OCI-M1 (cell line): ENCODE data around the gene FAM200B.

Experiments used
- DNase-seq: peaks from one replicate; lab custom pipeline; 2025; lab: John Stamatoyannopoulos, UW

Gene FAM200B

DNA sequence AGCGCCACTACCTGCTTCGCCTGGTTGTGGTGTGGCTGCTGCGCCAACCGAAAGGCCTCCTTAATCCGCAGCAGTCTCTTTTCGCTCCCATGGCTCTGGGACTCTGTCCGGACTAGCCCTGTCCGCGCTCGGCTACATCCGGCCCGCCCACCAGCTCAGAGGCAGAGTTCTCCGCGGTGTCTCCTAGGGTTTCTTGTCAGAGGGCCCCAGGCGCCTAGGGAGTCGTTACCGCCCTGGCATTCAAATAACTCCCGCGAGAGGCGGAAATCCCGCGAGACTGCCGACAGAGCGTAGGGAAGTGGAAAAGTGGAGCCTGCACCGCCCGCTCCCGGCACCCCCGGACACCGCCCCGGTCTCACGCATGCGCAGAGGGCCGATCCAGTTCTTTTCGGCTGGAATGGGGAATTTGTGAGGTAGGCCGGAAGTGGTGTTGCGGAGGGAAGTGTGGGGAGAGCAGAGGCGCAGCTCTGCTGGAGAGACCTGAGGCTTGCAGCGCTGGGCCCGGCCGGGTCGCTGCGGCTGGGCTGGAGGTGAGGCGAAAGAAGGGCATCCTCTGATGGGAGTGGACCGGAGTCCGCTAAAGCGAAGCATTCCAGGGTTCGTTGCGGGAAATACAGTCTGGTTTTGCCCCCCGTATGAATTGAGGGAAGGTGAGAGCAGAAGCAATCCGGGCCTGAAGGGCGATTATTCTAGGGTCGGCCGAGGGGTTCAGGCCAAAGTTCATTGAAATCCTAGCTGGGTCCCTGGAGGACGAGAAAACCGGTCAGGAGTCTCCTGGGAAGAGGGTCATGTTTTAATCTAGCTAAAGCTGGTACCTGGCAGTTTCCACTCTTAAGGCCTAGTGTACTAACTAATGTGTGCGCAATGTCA is at the start of gene FAM200B:
FAM200B (plus strand) TSS at position 456 of the 870 bp plus-strand sequence. CDS start 5,151 bp downstream, outside the sequence.
- peak; percentile 99 for DNase-seq

DNA sequence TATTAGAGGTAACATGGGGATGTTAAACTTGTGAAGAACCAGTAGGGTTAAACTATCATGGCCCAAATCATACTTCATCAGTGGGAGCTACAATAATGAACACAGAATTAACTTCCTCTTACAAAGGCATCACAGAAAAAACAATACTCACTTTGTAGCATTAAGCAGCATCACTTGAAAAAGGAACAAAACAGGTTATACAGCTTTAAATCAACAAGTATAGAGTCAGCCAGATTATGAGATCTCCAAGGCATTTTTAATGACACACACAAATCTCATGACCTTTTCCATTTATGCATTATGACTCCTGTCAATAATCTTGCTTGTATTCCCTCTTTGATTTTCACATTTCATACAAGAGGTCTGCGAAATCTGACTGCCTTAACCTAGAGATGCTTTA is 44.8 kb upstream of the FAM200B start:
- no peak for DNase-seq

DNA sequence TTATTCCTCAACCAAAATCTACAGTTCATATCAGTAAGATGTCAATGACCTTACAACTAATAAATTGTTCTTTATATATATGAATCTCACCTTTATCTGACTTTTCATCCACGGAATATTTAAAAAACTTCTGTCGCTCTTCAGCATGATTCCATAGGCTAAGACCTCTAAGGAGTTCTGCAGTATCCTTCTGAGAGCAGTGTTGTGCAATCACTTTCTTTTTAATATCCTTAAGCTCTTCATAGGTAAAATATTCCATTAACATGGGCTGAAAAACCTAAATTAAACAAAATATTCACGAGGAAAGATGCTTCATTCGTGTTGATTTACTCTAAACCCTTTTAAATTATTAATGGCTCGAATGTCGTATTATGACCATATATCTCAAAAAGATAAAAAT is 43.2 kb upstream of the FAM200B start:
- no peak for DNase-seq

DNA sequence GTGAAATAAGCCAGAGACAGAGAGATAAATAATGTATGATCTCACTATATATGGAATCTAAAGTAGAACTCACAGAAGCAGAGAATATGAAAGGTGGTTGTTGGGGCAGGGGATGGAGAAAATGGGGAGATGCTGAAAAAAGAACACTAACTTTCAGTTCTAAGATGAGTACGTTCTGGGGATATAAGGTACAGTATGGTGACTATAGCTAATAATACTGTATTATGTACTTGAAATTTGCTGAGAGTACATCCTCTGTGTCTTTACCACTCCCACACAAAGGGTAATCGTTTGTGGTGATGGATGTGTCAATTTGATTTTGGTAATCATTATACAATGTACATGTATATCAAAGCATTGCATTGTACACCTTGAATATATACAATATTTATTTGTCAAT is 33.0 kb upstream of the FAM200B start:
- DNase-seq = no peak

DNA sequence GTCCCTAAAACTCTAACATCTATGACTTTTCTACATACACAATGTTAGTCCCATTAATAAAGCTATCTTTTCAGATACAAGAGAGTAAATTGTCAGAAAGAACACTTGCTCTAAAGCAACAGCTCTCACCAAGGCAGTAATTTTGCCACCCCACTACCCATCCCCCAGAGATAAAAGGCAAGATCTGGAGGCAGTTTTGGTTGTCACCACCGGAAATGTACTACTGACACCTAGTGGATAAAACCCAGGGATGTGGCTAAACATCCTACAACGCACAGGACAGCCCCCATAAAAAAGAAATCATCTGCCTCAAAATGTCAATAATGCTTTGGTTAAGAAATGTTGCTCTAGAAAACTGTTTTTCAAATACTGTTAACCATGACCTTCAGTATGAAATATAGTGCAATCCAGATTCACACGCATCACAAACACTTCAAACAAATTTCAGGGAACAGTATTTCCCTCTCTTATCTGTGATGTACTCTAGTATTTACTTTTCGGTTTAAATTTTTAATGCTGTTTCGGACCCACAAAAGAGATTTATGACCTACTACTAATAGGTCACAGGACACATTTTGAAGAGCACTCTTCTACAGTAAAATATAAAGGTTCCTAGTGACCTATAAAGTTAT is 31.6 kb upstream of the FAM200B start:
- peak; percentile 90 for DNase-seq

DNA sequence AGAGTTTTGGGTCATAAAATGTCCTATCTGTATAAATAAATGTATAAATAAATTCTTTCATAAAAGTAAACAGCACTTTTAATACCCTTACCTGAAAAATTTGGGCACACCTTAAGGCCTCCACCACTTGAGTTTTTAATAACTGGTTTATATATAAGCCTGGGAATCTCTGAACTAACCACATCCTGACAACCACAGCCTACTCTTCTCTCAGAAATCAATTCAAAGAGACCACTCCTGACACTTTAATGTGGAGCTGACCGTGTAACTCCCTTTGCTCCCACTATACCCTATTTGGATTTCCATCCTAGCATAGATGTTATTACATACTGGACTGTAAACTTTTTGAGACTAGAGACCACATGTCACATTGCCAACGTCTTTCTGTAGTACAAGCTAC is 30.0 kb upstream of the FAM200B start:
- peak; percentile 38 for DNase-seq

DNA sequence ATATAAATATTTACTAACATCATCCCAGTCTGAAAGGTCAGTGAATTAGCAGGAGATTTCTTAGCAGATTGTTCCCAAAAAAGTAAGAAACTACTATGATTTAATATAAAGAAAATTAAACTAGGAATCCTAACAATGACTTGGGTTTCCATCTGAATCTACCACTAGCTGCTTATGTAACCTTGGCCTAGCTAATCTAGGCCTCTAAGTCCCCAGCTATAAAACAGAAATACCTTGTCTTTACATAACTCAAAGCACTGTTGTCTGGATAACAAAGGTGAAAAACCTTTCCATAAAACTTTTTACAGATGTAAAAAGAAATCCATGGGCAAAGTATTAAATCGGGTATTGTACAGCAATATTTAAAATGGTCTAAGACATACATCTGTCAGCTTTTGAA is 29.4 kb upstream of the FAM200B start:
- no peak for DNase-seq

DNA sequence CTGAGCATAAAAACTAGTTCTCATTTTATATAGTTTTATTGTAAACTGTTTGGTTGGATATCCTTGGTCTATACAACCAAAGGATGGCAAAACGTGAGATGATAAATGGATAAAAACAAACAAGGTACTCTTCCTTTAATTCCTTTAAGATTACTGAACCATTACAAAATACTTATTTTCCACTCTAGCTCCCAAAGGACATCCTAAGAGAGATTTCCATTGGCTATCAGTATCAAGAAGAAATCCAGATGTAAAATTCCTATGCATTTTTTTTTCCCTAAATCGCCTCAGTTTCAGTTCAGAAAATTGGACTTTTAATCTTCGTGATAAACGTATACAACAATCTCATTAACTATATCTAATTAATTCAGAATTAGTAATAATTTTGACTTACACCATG is 28.8 kb upstream of the FAM200B start:
- no peak for DNase-seq

DNA sequence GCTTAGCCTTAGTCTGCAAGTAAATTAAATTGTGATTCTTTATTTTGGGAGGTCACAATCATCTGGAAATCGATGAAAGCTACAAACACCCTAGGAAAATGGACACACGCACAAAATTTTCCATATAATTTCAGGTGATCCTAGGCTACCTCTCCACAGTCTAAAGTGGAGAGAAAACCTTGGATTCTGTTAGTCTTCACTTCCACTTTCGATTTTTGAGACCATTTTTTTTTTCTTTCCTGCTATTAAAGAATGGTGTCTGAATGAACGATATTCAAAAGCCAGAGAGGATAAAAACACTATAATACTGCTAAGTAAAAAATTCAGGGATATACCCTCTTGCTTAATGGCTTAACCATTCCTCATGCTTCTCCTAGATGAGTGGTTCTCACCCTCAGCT is 28.2 kb upstream of the FAM200B start:
- DNase-seq = peak; percentile 69

DNA sequence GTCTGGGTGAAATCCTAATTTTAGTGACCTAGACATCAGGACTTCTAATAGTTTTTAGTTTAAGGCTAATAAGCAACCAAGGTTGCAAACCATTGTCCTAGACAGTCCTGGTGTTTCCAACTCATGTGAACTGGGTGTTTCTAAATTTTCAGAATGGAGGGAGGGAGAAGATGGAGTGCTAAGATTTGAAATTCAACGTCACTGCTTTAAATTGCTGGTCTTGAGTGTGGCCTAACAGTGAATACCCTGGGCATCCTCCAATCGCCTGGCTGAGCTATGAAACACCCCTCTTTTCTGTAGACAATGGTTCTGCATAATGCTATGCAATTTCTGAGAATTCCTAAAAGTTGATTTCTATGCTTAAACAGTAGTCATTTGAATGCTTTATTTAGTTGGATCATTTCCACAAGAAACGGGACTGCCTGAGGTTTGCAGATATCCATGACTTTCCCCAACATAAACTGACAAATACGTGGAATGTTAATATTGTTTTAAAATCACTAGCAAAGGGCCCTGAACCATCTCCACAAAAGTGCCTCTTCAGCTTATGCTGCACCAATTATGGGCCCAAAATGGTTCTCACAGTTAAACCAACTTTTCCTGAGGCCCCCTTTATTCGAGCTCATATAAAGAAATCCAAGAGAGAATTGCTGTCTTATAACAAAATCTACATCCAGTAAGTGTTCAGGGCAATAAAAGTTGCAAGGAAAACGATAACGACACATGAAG is 27.6 kb upstream of the FAM200B start:
- peak; percentile 89 for DNase-seq

DNA sequence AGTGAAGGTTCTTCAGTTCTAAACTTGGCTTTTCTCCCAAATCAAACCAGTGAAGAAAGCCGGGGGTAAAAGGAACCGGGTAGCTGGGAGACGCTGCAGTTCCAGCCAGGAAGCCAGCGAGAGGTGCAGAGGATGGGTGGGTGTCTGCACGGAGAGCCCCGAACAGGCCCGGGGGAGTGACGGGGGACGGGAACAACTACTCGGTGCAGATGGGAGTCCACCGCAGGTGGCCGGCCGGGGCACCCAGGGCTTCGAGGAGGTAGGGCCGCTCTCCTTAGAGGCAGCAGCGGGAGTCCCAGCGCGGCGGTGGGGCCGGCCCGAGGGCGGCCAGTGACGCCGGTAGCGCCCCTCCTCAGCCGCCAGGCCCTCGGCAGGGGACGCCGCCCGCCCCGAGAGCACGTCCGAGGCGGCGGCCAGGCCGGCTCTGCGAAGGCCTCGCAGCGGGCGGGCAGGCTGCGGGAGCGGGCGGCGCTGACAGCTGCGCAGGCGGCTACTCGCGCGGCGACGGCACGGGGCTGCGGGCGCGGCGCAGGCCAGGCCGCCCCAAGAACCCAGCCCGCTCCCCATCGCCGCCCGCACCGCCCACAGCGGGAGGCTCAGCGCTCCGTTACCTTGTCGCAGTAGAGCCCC is 26.9 kb upstream of the FAM200B start:
- peak; percentile 65 for DNase-seq

DNA sequence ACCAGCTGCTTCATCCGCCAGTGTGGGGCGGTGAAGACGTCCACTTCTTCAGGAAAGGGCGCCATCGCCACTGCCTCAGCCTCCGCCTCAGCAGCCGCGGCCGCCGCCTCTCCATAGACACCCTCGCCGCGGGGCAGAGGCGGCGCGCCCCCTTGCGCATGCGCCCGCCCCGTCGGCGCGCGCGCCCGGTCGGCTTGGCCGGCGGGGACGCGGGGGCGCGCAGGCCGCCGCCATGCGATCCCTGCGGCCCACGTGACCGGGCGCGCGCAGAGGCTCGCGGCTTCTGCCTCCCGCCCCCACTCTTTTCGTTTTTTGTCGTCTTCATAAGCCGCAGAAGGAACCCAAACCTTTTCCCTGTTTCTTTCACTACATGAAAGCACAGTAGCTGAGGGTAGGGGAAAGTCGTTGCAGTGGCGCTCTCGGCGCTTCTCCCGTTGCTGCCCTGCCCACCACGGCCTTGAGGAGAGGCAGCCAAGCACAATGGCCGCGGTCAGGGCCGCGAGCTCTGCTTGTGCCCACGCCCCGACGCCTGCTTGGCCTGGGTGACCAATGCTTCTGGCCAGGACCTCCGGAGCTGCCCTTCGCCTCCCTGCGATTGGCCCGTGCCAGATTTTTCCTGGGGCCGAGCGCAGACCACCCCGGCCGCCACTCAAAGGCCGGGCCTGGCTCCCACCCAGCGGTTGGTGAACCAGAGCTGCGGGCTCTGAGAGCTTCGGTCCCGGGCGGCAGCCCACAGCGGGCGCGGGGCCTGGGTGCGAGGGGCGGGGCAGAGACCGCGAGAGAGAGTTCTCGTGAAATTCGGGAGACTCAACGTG is 26.2 kb upstream of the FAM200B start, which contains the start of gene FBXL5:
FBXL5 (minus strand) TSS at position 135 of the 815 bp plus-strand sequence; CDS start at position 65, 70 bp downstream.
- peak; percentile 91 for DNase-seq

DNA sequence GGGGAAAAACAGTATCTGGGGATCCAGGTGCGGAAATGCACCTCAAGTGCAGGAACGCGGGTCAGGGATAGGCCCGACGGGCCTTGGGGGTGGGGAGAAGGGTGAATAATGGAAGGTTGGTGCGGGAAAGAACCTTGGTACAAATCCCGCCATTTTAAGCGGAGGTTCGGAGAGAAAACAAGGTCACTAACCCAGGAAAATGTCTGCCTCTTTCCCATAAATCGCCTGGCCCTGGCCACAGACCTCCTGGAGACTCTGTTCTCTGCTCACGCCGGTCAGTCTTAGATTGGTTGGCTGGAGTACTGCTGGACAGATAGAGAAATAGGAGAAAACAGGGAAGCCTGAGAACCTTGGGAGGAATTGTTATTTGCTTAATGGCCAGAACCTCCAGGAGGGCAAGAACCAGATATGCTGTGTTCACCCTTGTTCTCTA is 25.6 kb upstream of the FAM200B start:
- peak; percentile 29 for DNase-seq

DNA sequence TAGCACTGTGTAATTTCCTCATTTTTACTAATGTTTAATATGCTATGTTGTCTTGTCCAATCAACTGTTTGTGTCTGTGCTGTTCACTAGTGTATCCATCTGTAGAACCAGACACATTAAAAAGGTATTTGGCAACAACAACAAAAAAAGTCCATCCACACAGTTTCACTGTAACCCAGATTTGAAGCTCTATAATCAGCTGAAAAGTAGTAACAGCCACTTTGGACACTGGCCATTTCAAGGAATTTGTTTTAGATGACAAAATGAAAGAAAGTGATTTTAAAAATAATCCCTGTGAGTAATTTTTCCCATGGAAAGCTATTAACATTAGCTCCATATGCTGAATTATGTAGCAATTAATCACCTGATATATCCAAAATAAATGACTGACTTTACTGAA is 24.3 kb upstream of the FAM200B start:
- DNase-seq = no peak

DNA sequence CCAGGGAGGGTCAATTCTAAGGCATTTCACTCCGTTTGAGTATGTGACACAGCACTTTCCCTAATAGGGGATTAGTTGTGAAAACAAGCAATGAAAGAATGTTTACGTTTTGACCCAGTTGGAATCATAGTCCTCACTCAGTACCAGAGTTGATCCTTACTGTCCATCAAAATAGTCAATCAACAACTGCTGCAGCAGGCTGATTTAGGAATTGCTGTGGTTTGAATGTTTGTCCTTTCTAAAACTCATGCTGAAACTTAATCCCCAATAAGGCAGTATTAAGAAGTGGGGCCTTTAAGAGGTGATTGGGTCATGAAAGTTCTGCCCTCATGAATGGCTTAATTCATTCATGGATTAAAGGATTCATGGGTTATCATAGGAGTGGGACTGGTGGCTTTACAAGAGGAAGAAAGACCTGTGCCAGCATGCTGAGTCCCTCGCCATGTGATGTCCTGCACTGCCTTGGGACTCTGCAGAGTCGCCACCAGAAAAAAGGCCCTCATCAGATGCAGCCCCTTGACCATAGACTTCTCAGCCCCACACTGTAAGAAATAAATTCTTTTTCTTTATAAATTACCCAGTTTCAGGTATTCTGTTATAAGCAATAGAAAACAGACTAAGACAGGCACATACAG is 23.4 kb upstream of the FAM200B start:
- DNase-seq = no peak

DNA sequence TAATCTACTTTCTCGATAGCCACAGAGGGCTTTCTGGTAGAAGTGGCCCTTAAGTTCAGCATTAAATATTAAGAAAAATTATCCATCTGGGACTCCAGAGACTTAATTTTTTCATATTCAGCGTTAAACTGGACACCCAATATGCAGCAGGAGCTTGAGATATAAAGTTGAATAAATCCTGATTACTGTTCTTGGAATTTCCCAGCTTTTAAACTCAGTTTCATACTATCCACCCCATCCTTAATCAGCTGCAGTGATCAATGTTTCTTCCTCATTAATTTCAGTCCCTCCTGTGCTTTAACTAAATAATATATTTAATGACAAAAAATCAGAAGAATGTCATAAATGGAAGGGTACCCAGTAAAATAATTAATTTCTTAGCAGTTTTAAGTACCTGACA is 22.8 kb upstream of the FAM200B start:
- DNase-seq = no peak

DNA sequence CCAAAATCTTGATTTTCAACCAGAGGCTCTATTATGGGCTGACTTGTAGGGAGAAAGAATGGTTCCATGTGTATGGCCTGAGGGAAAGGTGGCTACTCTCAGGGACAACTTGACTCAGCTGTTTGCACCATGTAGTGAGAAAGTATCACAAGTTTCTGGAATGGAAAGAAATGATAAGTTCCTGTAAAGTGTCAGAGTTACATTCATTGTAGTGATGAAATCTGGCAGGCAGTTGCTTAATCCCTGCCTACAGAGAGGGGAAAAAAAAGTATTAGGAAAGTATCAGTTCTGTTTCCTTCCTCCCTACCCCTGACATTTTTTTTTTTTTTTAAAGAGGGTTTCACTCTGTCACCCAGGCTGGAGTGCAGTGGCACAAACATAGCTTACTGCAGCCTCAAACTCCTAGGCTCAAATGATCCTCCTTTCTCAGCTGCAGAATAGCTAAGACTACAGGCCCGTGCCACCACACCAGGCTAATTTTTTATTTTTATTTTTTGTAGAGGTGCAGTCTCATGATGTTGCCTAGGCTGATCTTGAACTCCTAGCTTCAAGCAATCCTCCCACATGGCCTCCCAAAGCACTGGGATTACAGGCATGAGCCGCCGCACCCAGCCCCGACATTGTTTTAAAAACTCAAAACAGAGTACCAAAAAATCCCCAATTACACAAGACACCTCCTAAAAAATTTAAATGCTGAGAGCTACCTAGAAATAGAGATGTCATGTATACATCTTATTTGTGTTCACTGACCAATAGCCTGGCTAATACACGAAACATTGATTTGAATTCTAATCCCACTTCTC is 21.7 kb upstream of the FAM200B start:
- DNase-seq = peak; percentile 88

DNA sequence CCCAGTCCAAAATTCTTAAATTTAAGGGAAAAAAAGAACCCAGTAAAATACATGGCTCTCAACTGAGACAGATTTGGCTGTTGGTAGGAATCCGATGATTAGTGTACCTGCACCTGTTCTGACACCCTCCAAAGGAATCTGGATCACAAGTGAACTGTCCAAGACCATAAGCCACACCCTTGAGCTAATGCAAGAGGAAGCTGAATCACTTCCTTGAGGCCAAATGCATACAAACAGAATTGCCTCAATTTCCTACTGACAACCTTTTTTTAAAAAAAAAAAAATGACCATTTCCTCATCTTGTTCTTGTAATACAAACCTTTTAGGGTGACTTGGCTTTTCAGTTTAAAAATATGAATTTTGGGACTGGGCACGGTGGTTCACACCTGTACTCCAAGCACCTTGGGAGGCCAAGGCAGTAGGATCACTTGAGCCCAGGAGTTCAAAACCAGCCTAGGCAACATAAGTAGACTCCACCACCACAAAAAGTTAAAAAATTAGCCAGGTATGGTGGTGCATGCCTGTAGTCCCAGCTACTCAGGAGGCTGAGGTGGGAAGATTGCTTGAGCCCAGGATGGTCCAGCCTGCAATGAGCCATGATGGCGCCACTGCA is 15.8 kb upstream of the FAM200B start:
- DNase-seq = no peak

DNA sequence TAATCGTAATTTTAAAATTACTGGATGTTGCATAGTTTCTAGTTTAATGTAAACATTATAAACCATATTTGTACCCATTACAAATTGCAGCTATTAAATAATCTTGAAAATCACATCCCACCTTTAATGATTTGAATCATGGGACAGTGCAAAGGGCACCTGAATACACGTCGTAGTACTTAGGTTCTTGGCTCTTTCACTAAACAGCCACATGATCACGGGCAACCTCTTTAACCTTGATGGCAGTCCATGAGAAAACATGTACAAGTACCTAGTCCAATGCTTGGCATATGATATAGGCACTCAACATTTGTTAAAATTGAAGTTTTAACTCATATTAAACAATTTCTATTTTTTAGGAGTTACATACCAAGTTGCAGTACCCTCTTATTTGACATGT is 14.6 kb upstream of the FAM200B start:
- no peak for DNase-seq
